GM23248 (cell line): ENCODE measurements around the gene AGER.

Experiments
- EZH2 ChIP-seq: fragments of 200-600 bp; sonication (generic); IDR thresholded peaks from 2 replicates; pipeline ENCODE4 v1.6.1; 2018; ENCODE audit warnings: antibody characterized with exemption, mild to moderate bottlenecking; ENCODE audit not compliant: insufficient read depth, poor library complexity, severe bottlenecking
- EZH2phosphoT487 ChIP-seq: fragments of 200-600 bp; sonication (generic); IDR thresholded peaks from 2 replicates; pipeline ENCODE4 v1.6.1; 2018; ENCODE audit warnings: antibody characterized with exemption, moderate library complexity, mild to moderate bottlenecking, low read depth; ENCODE audit not compliant: insufficient read depth

- TF ChIP-seq EZH2 (no peak), EZH2phosphoT487 (no peak)
These were observed 39.5 kb upstream of the AGER start, which contains the start of gene NOTCH4 for GRCh38 chr6:32223258-32224235.
